ENCODE data around the gene IL17A.
"Not testable (repeated sequence)": the region's sequence is repeated elsewhere in the genome, so short reads cannot be mapped to it uniquely, and the experiment has no call there.

IL17A gene

GRCh38 chr6:52164319-52165094, 21.7 kb upstream of the IL17A start:
- DNase-seq (ENCODE audit: low spot score), result peak; percentile 4

GRCh38 chr6:52167267-52167666, 18.9 kb upstream of the IL17A start:
- no peak for DNase-seq (ENCODE audit: low spot score)

GRCh38 chr6:52168351-52168750, 17.8 kb upstream of the IL17A start:
- DNase-seq (ENCODE audit: low spot score), result not testable (repeated sequence)

DNA sequence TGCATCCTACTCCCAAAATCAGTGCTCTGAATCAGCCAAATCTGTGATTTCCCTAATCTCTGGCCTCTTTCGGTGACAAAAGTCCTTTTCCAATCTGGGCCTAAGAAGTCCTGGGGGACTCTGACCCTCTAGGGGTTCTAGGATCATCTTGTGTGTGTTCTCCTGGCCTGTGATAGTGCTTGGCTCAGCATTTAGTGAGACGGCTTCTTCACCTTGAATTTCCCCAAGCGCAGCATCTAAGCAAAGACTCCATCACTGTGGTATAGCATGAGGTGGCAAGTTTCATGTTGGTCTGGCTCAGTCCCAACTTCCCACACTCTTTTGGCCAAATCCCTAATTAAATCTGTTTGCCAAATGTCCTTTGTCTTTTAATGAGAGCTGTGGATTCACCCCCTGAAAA, 12.1 kb upstream of the IL17A start:
- no peak for DNase-seq (ENCODE audit: low spot score)

- no peak for DNase-seq (ENCODE audit: low spot score)
These were observed 9.6 kb upstream of the IL17A start for GRCh38 chr6:52176550-52176949.

DNA sequence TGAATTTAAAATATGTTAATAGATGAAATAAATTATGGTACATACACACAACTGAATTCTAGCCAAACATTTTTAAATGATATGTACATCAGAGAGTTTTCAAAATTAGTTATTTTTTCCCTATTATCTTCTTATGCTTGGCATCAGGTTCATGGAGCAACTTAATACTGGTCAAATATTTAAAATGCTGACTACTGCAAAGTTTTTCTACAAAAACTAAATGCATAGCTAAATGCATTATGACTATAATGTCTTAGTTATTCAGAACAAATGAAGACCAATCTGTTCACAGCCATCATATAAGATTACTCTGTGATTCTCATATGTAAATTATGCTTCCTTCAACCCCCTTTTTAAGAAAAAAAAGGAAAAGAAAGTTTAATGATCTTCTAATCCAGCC, 8.2 kb upstream of the IL17A start:
- DNase-seq (ENCODE audit: low spot score), result no peak

- no peak for DNase-seq (ENCODE audit: low spot score)
These were observed 5.2 kb upstream of the IL17A start for GRCh38 chr6:52180787-52181558.

DNA sequence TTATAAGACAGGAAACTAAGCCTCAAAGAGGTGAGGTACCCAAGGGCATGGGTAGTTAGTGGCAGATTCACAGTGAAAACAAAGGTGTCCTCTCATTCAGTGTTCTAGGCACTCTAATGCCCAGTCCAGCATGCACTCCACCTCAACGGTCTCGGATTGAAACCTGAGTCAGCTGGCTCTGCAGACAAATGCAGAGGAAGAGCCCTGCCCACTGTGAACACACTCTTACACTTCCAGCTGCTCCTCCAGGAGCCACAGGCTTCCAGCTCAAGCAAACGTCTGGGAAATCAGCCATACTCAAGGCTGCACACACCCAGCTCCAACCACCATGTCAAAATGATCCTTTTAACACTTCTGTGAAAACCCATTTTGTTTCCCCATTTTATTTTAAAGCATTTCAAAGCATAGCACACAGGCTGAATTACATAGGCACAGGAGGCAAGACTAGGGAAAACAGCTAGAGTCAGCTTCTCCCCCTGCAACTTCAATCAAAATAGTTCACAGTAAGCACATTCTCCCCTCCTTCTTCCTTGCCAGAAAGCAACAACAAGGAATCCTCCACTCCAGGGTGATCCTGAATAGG, 3.0 kb upstream of the IL17A start:
- DNase-seq (ENCODE audit: low spot score), result no peak

DNA sequence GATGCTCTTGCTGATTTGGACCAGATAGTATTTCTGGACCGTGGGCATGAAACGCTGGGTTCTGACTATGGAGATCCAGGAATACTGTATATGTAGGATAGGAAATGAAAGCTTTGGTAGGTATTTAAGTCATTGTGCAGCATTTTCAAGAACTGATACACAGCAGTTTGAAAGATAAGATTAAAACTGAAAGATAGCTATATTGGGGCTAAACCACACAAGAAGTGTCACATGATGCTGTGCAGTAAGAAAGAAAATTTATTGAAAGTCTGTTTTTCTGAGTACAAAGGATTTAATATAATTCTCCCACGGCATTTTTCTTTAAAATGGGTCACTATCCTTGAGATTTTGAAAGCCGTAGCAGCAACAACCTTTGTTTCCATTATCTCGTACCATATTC, 305 bp downstream of the IL17A start:
- DNase-seq (ENCODE audit: low spot score), result no peak

GRCh38 chr6:52187098-52187497, 923 bp downstream of the IL17A start:
- DNase-seq (ENCODE audit: low spot score), result no peak

- no peak for DNase-seq (ENCODE audit: low spot score)
These were observed 3.8 kb downstream of the IL17A start for GRCh38 chr6:52189974-52190373.

GRCh38 chr6:52190409-52190808, 4.2 kb downstream of the IL17A start:
- no peak for DNase-seq (ENCODE audit: low spot score)

DNA sequence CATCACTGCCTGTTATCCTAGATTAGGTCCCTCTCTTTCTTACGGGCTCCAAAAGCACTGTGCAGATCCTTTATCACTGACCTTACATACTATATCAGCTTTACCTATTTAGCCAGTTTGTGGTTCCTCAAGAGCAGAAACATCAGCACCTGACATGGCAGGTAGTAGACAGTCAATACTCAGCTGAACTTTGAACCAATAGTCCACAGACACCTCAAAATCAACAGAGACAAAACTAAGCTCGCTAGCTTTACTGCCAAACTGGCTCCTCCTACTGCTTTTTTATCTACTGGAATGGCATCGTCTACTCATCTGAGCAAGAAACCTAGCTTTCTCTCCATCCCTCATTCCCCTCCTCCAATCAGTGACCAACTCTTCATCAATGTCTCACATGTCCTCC, 5.6 kb downstream of the IL17A start:
- no peak for DNase-seq (ENCODE audit: low spot score)

DNA sequence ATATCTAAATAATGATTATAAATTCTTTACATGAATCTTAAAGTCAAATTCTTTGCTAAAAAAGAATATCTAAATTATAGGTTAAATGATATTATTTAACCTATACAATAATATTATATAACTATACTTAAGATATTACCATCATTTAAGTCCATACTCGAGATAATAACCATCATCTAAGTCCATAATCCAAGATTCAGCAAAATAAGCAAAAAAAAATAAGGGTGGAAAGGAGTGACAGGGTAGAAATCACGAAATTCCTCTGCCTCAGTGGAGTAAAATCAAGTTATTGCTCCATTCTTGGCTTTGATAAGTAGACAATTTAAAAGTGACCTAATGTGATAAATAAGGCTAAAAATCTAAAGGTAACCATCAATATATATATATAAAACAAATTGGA, 9.7 kb downstream of the IL17A start:
- no peak for DNase-seq (ENCODE audit: low spot score)

GRCh38 chr6:52200088-52200487, 13.9 kb downstream of the IL17A start:
- not testable (repeated sequence) for DNase-seq (ENCODE audit: low spot score)

GRCh38 chr6:52201046-52201445, 14.9 kb downstream of the IL17A start:
- no peak for DNase-seq (ENCODE audit: low spot score)

GRCh38 chr6:52201493-52201892, 15.3 kb downstream of the IL17A start:
- DNase-seq (ENCODE audit: low spot score), result no peak

GRCh38 chr6:52207066-52207465, 20.9 kb downstream of the IL17A start:
- DNase-seq (ENCODE audit: low spot score), result no peak

GRCh38 chr6:52208612-52209011, 22.4 kb downstream of the IL17A start:
- DNase-seq (ENCODE audit: low spot score), result no peak

GRCh38 chr6:52209770-52210169, 23.6 kb downstream of the IL17A start:
- no peak for DNase-seq (ENCODE audit: low spot score)

DNA sequence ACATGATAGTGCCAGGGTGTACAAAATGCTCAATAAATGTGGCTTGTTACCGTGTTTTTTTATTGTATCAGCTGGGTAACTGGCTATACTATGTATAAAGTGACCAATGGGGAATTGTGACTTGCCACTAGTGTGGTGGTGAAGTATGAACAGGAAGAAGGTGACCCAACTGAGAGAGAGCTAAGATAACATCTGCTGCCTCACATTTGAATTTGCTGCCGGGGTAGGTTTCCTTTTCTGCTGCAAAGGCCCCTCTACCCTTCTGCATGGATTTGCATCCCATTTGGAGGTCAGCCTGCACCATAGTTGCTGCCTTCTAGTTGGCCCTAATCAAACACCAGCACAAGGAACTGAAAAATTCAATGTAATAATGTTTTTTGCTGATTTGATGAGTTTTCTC, 24.1 kb downstream of the IL17A start:
- DNase-seq (ENCODE audit: low spot score), result no peak

DNA sequence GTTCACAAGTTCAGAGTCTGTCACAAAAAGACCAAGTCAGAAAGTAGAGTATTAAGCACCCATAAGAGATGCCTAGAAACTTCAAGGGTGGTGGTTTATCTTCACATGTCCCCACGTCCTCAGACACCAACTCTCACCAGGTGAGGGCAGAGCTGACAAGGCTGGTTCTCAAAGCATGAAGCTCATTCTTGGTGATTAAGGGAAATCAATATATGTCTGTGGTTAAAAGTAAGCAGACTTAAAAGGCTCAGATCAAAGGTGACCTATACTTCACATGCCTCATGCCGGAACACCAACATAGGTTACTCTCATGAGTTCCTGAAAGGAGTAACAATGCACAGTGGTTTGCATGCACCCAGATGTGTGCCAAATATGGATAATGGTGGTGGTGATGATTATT, 27.0 kb downstream of the IL17A start:
- DNase-seq (ENCODE audit: low spot score), result no peak

DNA sequence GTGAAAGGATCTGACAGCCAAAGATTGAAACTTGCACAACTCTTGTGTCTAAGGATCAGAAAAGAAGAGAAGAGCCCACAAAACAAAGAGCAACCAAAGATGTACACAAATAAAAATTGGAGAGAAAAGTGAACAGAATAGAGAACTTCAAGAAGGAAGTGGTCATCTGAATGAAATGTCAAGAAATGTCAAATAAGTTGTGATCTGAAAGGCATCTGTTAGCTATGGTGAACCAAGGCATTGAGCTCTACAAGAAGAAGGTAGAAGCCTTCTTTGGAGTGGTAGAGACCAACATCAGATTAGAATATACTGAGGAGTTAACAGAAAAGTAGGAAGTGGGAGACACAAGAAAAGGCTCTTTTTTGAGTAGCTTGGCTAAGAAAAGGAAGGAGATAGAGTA, 29.6 kb downstream of the IL17A start:
- no peak for DNase-seq (ENCODE audit: low spot score)

Measured in hematopoietic multipotent progenitor cell treated with erythropoietin and hydrocortisone succinate and interleukin-3 and kit ligand, for 15 days (in vitro differentiated cells).